HuH-7.5 (cell line): Measurements from ENCODE around the gene GIPC3.
A peak's percentile ranks its signal among the peaks of the same experiment; 100 is the strongest.
"Not testable (repeated sequence)": the region's sequence is repeated elsewhere in the genome, so short reads cannot be mapped to it uniquely, and the experiment has no call there.

Source experiments
- DNase-seq: peaks from one replicate; pipeline ENCODE4 v3.0.0; 2011; ENCODE audit warnings: low spot score

GIPC3 gene

DNA sequence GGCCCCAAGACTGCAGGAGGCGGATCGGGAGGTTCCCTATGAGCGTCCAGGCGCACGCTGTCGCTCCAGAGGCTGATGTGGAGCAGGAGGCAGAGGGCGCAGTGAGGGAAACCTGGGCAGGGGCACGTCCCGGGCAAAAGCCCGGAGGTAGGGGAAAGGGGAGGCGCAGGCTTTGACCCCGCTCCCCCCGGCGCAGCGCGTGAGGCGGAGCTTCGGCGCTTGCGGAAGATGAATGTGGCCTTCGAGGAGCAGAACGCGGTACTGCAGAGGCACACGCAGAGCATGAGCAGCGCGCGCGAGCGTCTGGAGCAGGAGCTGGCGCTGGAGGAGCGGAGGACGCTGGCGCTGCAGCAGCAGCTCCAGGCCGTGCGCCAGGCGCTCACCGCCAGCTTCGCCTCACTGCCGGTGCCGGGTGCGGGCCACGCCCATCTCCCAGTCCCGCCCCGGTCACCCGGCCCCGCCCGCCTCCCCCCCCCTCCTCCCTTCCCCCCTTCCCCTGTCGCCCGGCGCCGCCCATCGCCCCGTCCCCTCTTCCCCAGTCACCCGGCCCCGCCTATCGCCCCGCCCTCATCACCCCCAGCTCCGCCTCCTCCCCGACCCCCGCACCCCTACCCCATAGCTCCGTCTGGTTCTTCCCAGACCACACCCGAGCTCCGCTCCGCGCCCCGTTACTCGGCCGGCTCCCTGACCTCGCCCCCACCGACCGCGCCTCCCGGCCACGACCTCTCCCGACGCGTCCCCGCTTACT lies 8.4 kb upstream of the GIPC3 start:
- DNase-seq: peak; percentile 12

DNA sequence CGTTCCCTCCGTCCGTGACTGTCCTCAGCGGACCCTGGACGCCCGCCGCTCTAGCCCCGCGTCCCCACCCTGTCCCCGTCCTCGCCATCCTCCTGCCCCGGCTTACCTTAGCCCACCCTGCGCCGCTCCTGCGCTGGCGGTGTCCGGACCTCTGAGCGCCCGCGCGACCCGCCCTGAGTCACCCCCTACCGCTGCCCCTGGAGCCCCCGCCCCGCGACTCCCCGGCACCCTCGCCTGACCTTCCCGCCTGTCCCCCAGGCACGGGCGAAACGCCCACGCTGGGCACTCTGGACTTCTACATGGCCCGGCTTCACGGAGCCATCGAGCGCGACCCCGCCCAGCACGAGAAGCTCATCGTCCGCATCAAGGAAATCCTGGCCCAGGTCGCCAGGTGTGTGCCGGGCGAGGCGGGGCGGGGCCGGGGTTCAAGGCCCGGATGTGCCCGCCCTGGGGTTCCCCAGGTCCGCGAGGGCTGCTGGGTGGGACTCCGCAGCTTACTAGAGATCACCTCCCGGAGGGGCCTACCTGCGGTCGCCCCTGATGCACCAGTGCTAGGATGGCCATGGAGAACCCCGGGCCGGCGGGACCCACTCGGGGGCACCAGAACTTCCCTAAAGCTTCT lies 7.4 kb upstream of the GIPC3 start:
- DNase-seq: peak; percentile 4

DNA sequence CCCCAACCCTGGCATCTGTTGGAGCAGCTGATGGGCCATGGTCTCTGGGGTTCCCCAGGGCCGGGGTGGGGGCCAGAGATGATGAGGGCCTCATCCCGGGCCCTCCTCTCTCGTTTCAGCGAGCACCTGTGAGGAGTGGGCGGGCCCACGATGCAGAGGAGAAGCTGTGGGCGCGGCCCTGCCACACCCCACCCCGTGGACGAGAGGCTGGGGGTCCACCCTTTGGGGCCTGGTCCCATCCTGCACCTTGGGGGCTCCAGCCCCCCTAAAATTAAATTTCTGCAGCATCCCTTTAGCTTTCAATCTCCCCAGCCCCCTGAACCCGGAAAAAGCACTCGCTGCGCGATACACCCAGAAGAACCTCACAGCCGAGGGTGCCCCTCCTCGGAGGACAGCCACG lies 6.9 kb upstream of the GIPC3 start:
- peak; percentile 12 for DNase-seq

DNA sequence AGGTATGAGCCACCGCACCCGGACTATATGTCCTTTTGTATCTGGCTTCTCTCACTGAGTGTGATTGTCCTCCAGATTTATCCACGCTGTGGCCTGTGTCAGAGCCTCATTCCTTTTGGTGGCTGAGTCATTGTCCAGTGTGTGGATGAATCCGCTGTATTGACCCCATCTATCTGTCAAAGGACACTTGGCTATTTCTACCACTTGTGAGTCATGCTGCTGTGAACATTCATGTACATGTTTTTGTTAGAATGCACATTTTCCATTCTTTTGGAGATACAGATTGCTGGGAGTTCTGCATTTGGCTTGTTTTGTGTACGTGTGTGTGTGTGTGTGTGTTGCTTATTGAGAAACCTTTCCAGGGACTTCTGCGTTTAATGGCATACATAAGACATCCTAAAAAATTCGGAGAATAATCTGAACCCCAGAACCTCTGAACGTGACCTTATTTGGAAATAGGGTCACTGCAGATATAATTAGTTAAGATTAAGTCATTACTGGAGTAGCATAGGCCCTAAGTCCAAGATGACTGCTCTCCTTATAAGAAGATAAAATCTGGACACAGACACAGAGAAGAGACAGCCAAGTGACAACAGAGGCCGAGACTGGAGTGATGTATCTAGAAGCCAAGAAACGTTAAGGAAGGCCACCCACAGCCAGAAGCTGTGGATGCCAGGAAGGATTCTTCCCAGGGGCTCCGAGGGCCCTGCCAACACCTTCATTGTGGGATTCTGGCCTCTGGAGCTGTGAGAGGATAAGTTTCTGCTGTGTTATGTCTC lies 4.9 kb upstream of the GIPC3 start:
- peak; percentile 7 for DNase-seq

DNA sequence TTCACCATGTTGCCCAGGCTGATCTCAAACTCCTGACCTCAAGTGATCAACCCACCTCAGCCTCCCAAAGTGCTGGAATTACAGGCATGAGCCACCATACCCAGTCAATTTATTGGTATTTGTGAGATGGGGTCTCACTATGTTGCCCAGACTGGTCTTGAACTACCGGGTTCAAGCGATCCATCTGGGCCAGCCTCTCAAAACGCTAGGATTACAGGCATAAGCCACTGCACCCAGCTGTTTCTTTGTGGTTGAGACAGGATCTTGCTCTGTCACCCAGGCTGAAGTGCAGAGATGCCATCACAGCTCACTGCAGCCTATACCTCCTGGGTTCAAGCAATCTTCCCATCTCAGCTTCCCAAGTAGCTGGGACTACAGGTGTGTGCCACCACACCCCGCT lies 3.5 kb upstream of the GIPC3 start:
- not testable (repeated sequence) for DNase-seq

DNA sequence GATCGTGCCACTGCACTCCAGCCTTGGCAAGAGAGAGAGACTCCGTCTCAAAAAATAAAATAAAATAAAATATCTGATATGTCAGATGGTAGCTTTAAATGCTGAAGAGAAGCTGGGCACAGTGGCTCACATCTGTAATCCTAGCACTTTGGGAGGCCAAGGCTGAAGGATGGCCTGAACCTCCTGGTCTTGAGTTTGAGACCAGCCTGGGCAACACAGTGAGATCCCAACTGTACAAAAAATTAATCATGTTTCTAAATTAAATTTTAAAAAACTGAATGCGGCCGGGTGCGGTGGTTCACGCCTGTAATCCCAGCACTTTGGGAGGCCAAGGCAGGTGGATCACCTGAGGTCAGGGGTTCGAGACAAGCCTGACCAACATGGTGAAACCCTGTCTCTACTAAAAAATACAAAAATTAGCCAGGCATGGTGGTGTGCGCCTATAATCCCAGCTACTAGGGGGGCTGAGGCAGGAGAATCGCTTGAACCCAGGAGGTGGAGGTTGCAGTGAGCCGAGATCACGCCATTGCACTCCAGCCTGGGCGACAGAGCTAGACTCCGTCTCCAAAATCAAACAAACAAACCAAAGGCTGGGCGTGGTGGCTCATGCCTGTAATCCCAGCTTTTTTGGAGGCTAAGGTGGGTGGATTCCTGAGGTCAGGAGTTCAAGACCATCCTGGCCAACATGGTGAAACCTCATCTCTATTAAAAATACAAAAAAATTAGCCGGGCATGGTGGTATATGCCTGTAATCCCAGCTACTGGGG lies 1.1 kb upstream of the GIPC3 start:
- DNase-seq: not testable (repeated sequence)

DNA sequence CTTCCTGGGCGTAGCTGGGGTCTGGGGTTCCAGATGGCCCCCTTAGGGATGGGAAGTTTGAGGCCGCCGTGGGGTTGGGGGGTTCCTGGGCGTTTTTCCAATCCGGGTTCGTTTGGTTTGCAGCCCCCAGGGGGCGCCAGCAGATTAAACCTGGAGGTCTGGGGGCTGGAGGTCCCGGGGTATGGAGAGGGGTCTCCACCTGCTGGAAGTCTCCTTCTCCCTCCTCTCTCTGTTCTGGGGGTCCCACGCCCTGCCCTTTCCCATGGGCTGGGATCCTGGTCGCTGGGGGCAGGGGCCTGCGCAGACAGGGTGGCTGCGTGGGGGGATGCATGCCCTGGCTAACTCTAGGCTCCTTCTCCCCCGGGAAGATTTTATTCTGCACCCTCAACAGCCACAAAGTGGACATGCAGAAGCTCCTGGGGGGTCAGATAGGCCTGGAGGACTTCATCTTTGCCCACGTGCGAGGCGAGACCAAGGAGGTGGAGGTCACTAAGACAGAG lies 899 bp downstream of the GIPC3 start:
- no peak for DNase-seq

DNA sequence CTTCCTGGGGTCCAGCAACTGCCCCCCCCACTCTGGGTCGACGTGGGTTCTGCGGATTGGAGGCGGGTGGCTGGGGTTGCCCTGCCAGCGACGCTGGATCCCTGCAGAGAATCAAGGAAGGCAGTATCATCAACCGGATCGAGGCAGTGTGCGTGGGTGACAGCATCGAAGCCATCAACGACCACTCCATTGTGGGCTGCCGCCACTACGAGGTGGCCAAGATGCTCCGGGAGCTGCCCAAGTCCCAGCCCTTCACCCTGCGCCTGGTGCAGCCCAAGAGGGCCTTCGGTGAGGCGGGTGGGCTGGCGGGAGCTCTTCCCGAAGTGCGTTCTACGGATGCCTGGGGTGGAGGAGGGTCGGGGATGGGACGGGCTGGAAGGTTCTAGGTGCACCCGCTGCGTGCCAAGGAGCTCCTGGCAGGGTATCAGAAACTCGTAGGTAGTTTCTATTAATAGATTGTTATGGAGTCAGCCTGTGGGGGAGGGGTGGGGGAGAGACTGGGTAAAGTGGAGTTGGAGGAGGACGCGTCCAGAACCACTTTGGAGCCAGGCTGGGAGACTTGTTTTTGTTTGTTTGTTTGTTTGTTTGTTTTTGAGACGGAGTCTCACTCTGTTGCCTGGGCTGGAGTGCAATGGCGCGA lies 1.5 kb downstream of the GIPC3 start:
- DNase-seq: no peak

DNA sequence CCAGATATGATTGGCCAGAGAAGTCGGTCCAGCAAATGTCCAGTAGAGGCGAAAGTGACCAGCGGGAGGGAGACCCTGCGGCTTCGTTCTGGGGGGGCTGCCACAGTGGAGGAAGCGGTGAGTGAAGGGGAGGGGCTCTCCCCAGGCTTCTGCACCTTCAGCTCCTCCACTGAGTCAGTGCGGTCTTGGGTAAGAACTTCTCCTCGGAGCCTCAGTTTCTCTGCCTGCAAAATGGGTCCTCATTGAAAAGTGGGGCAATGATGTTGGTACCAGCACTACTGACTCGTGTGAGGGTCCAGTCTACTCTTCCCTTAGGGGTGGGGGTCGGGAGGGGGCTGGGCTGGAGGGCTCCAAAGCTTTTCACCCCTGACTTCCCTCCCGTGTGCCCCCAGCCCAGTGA lies 4.2 kb downstream of the GIPC3 start:
- DNase-seq: no peak

DNA sequence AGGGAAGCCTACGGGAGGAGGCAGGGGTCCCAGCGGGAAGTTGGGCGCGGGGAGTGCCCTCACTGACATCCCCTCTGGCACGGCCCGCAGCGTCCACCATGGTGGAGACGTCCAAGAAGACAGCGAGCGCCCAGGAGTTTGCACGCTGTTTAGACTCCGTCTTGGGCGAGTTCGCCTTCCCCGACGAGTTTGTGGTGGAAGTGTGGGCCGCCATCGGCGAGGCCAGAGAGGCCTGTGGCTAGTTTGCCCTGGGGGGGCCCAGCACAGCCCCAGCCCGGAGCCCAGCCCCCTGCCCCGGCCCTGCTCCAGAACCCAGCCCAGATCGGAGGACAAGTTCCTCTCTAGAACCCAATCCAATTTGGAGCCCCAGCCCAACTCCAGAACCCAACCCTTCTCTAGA lies 4.7 kb downstream of the GIPC3 start:
- no peak for DNase-seq

DNA sequence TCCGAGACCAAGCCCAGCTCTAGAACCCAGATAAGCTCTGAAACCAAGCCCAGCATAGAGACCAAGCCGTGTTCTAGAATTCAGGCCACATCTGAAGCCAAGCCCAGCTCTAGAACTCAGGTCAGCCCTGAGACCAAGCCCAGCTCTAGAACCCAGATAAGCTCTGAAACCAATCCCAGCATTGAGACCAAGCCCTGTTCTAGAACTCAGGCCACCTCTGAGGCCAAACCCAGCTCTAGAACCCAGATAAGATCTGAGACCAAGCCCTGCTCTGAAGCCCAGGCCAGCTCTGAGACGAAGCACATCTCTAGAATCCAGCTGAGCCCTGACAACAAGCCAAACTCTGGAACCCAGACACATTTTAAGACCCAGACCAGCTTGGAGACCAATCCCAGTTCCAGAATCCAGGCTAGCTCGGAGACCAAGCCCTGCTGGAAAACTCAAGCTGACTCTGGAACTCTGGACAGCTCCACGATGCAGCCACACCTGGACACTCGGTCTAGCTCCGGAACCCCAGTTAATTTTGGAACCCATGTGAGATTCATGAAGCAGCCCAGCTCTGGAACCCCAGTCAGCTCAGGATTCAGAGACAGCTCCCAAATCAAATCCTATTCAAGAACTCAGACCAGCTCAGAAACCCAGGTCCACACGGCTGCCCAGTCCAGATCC lies 5.8 kb downstream of the GIPC3 start:
- DNase-seq: no peak

DNA sequence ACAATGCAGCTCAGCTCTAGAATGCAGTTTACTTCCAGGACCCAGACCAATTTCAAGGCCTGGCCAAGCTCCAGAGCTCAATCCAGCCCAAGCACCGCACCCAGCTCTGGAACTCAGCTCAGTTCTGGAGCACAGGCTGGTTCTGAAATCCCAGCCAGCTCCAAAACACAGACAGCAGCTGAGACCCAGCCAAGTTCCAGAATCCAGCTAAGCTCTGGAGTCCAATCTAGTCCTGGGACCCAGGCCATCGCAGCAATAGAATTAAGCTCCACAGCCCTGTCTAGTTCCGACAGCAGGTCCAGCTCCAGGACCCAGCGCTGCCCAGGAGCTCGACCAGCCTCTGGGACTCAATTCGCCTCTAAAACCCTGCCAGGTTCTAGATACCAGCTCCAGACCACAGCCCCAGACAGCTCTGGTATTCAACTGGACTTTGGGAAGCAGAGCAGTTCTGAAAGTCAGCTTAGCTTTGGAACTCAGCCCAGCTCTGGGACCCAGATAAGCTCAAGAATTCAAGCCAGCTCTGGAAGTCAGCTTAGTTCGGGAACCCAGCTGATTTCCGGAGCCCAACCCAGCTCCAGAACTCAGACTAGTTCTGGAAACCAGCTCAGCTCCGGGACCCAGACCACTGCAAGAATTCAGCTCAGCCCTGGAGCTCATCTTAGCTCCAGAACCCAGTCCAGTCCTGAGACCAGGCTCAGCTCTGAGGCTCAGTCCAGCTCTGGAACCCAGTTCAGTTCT lies 6.8 kb downstream of the GIPC3 start:
- no peak for DNase-seq

DNA sequence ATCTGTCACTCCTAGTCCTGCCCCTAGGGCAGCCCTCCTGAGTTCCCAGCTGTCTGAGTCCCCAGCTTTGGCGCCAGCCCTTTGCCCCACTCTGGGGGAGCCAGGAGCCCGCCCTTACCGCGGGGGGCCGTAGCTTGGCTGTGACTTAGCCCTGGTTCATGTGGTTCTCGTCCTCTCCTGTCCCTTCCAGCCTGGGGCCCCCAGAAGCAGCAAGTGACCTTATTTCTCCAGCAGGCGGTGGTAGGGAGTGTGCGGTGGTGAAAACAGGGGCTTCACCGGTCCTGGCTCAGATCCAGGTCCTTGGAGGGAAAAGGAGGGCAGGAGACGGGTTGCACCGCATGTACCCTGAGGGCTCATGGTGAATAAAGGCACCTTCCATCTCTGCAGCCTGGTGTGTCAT lies 7.9 kb downstream of the GIPC3 start:
- no peak for DNase-seq

DNA sequence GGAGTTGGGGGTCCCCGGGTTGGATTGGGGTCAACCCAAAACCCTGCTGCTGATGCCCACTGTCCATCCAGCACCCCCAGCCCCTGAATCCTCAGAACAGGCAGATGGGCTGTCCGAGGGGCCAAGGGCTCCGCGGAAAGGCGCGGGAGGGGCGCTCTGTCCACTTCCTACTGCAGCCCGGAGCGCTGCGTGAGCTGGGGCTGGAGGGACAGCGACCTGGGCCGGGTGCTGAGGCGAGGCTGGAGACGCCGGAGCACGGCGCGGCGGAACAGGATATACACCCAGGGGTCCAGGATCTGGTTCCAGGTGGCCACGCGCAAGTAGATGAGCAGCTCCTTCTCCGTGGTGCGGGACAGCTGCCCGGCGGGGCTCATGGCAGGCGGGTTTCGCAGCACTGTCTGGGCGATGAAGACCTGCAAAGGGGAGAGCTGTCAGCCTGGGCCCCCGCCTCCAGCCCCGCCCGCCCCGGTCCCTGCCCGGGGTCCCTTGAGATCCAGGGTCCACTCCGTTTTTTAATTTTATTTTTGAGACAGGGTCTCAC lies 10.3 kb downstream of the GIPC3 start:
- no peak for DNase-seq

DNA sequence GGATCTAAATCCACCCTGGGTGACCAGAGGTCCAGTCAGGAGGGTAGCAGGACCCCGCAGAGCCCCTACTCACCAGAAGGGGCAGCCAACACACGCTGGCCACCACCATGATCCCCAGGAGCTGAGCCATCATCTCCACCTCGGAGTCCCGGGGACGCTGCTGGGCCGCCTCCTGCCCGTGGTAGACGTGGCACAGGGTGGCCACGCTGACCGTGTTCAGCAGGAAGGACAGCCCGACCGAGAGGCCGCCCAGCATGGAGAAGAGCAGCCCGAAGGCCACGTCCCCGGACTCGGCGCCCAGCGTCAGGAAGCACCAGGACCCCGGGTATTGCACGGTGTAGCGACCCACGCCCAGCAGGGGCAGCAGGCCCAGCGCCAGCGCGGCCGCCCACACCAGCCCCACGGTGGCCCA lies 14.5 kb downstream of the GIPC3 start:
- peak; percentile 95 for DNase-seq

DNA sequence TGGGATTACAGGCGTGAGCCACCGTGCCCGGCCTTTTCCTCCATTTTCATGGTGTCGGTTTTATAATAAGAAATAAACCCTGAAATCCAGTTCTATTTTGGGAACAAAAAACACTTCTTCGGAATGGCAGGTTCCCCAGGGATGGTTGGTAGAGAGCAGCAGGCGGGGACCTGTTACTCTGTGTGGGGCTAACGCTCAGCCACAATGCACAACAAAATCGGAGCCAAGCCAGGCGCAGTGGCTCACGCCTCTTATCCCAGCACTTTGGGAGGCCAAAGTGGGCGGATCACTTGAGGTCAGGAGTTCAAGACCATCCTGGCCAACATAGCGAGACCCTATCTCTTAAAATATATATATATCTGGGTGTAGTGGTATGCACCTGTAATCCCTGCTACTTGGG lies 15.7 kb downstream of the GIPC3 start:
- DNase-seq: no peak

DNA sequence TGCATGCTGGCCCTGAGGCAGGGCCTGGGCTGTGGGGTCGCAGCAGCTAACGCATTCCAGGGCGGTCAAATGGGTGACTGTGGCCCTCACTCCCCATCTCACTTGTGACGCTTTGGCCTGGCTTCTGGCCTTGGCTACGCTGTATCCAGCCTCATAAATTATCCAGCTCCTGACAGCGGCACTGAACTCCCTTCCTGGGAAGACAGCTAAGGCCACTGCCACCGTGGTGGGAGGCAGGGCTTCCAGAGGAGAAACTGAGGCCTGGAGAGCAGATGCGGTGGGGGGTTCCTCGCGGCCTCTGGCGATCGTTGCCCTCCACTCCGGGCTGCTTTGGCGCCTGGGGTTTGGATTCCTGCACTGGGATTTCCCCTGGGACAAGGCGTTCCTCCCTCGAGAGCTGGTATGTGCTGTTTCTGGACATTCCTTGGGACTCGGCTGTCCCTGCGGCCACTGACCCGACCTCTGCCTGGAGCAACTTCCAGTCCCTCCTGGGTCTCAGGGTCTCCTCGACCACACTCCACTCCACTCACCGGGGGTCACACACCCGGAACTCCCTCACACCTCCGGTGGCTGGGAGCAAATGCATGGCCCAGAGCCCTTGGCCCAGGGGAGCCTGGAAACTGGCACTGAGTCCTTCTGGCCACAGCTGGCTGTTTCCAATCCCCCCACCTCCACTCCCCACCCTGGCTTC lies 18.0 kb downstream of the GIPC3 start:
- DNase-seq: no peak

DNA sequence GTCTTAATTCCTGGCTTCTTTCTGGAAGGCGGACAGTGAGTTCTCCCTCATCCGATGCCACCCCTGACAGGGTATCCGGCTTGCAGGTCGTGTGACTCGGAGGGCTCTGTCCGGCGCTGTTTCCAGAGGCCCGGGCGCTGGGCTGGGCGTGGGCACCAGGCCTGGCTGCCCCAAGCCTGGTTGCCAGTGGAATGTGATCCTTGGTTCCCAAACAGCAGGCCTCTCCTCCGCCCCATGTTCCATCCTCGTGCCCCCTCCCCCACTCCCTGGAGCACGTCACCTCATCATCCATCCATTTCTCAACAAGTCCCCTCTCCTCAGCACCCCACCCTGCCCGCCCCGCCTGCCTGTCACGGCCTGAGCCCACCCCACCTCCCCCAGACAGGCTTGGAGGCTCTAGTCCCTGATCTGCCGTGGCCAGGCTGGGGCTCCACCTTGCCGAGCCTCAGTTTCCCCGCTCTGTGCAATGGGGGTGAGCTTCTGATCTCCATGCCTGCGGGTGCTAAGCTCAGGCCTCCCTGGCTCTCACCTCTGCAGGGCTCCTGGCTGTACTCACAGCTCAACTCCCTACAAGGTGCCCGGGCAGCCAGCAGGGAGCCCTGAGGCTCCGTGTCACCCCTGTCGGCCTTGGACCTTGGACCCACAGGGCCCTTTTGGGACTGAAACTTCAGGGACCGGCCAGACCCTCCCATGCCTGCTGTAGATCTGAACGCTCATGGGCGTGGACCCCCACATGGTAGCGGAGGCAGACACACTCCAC lies 19.1 kb downstream of the GIPC3 start:
- no peak for DNase-seq

DNA sequence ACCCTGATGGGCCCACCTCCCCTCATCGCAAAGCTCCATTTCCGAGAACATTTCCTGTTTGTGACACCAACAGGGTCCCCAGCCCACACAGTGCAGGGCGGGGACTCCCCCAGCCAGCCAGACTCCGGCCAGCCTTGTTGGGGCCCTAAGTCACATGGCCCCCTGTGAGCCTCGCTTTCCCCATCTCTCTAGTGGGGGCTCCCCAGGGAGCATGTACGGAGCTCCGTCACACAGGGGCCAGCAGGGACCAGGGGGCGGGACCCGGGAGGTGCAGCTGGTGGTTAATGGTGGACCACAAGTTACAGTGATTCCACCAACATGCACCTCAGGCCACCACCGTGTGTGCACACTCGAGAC lies 19.7 kb downstream of the GIPC3 start:
- no peak for DNase-seq
